Smooth muscle cell (in vitro differentiated cells): ENCODE results near the gene DNAI1. TPM values are rescaled to one million over a fixed set of nuclear protein-coding genes. Genes with fewer than 3 reads are reported as not detected.

Experiments
- DNase-seq: peaks from one replicate; lab custom pipeline; 2025; ENCODE audit not compliant: unreplicated experiment; lab: John Stamatoyannopoulos, UW
- H2AFZ ChIP-seq: fragments of 200-600 bp; sonication (generic); 2 replicates; pipeline ENCODE4 v1.6.0; 2016; ENCODE audit warnings: antibody characterized with exemption, low read depth, mild to moderate bottlenecking
- H3F3A ChIP-seq: fragments of 200-600 bp; sonication (generic); 2 replicates; pipeline ENCODE4 v1.6.0; 2017; ENCODE audit warnings: antibody characterized with exemption, low read depth
- H3K27ac ChIP-seq: fragments of 200-600 bp; sonication (generic); 2 replicates; pipeline ENCODE4 v1.5.1; 2016; ENCODE audit warnings: low read depth, mild to moderate bottlenecking
- H3K27me3 ChIP-seq: fragments of 200-600 bp; sonication (generic); 2 replicates; pipeline ENCODE4 v1.6.1; 2016; ENCODE audit warnings: low read depth, mild to moderate bottlenecking
- H3K36me3 ChIP-seq: fragments of 200-600 bp; sonication (generic); 2 replicates; pipeline ENCODE4 v1.5.1; 2016; ENCODE audit warnings: low read depth
- H3K4me1 ChIP-seq: fragments of 200-600 bp; sonication (generic); 2 replicates; pipeline ENCODE4 v1.5.1; 2016; ENCODE audit warnings: low read depth
- H3K4me2 ChIP-seq: fragments of 200-600 bp; sonication (generic); 2 replicates; pipeline ENCODE4 v1.6.0; 2016; ENCODE audit warnings: mild to moderate bottlenecking
- H3K4me3 ChIP-seq: fragments of 200-600 bp; sonication (generic); 2 replicates; pipeline ENCODE4 v1.5.1; 2016; ENCODE audit warnings: mild to moderate bottlenecking
- H3K79me2 ChIP-seq: fragments of 200-600 bp; sonication (generic); 2 replicates; pipeline ENCODE4 v1.6.0; 2016; ENCODE audit warnings: low read depth, mild to moderate bottlenecking
- H3K9ac ChIP-seq: fragments of 200-600 bp; sonication (generic); 2 replicates; pipeline ENCODE4 v1.6.0; 2016; ENCODE audit warnings: low read depth
- H3K9me3 ChIP-seq: fragments of 200-600 bp; sonication (generic); replicated peaks from 2 replicates; pipeline ENCODE4 v1.5.1; 2016; ENCODE audit warnings: low read depth
- H4K20me1 ChIP-seq: fragments of 200-600 bp; sonication (generic); 2 replicates; pipeline ENCODE4 v1.6.0; 2016; ENCODE audit warnings: low read depth
- CTCF ChIP-seq: fragments of 200-600 bp; sonication (generic); IDR thresholded peaks from 2 replicates; pipeline ENCODE4 v1.5.1; 2017; ENCODE audit warnings: borderline replicate concordance, mild to moderate bottlenecking, antibody characterized with exemption; ENCODE audit not compliant: insufficient read depth, poor library complexity, severe bottlenecking
- WGBS: methylation state at CpG from one replicate; pipeline ENCODE4 v1.1.7; 2016; ENCODE audit warnings: low lambda C conversion rate; 5-methylcytosine and 5-hydroxymethylcytosine counted together
- polyA plus RNA-seq: library from polyadenylated mRNA; unstranded; fragments of >200 nt; fragmentation: Nextera tagmentation; extraction: Ambion mirVana; gene quantifications from 2 replicates; pipeline ENCODE4 v1.2.1, GENCODE V29; 2016
- total RNA-seq: library from RNA; depleted of rRNA; stranded (reverse); fragments of >200 nt; gene quantifications from 2 replicates; pipeline ENCODE4 v1.2.3, GENCODE V29; 2014

Gene DNAI1
- total and polyA plus RNA-seq, 2 experiments from 2014 or later = 0.31 TPM; not detected in 1

- WGBS = 21% methylated on average over 6 of the region's 6 CpGs
Measured at GRCh38 chr9:34413231-34413852, 45.3 kb upstream of the DNAI1 start.

DNA sequence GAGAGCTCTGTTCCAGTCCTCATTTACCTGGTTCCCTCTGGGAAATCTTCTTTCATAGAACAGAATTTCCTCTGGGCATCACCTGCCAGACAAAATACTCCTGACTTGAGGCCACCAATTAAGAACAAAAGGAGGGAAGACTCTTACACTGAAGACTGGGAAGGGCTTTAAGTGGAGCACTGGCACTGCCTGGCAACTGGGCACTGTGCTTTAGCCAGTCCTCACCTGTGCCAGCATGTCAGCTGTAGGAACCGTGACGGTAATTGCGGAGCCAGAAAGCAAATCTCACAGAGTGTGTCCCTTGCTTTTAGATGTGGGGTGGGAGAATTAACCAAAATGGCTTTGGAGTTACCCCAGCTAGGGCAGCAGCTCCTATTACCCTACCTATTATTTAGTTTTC lies 40.9 kb upstream of the DNAI1 start:
- H3K9ac ChIP-seq = no peak overlapping the region
- H3K4me2 ChIP-seq = no peak overlapping the region
- no peak for TF ChIP-seq CTCF
- no peak overlapping the region for H3K4me3 ChIP-seq
- H3K27me3 ChIP-seq = no peaks in the 10 kb centered on the region
- no peaks in the 10 kb centered on the region for H3K4me1 ChIP-seq
- DNase-seq = no peak
- H3K27ac ChIP-seq = no peak overlapping the region
- no peak overlapping the region for H2AFZ ChIP-seq
- no peaks in the 10 kb centered on the region for H3K36me3 ChIP-seq
- no peaks in the 10 kb centered on the region for H3K9me3 ChIP-seq
- H3F3A ChIP-seq = no peaks in the 10 kb centered on the region
- H4K20me1 ChIP-seq = peaks cover 99% of the 10 kb centered on the region
- H3K79me2 ChIP-seq = no peaks in the 10 kb centered on the region
- WGBS = 93% methylated on average over 3 of the region's 3 CpGs

More at GRCh38 chr9:34413231-34413852, 45.3 kb upstream of the DNAI1 start:
- Histone ChIP-seq H3K27me3 (no peaks in the 10 kb centered on the region), H3K9ac (no peak overlapping the region), H3K9me3 (no peaks in the 10 kb centered on the region), H3K36me3 (no peaks in the 10 kb centered on the region), H3K4me3 (no peak overlapping the region), H3K79me2 (no peaks in the 10 kb centered on the region), H3K4me2 (no peak overlapping the region), H3K4me1 (no peaks in the 10 kb centered on the region), H3K27ac (no peak overlapping the region), H3F3A (no peaks in the 10 kb centered on the region), H2AFZ (no peak overlapping the region), H4K20me1 (peaks cover 99% of the 10 kb centered on the region)
- DNase-seq = no peak
- TF ChIP-seq CTCF = no peak

DNA sequence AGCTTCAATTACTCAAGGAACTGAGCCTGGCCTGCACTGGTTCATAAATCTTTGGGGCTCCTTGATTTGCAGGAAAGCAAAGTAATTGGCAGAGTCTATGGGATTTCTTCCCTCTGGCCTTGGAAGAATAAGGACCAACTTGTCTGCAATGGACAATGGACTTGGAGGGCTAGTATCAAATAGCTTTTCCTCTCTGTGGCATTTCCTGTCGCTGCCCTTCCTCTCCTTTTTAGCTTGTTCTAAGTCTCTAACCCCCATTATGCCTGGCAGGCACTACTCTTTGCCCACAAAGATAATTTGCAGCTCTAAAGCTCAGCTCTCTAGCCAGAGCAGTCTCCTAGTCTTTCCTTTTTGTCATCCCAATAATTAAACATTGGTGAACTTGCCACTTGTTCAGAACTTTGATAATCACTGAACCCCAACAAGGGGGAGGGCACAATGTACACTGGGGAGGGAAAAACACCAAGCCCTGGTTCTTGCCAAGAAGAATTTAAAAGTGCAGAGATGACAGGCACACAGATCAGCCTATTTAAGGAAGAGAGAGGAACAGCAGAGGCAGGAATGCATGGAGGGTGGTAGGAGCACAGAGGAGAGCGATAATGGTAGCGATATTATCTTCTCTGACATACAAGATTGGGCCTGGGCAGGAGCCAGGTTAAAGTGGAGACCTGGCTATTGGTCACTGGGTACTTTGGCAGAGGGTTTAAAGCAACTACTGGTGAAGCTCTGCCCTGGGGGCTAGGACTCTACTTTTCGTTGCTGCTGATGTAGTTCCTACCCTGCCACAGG lies 38.7 kb upstream of the DNAI1 start:
- H3K9ac ChIP-seq = no peak overlapping the region
- H3K4me1 ChIP-seq = no peaks in the 10 kb centered on the region
- no peaks in the 10 kb centered on the region for H3F3A ChIP-seq
- H3K9me3 ChIP-seq = no peaks in the 10 kb centered on the region
- H2AFZ ChIP-seq = no peak overlapping the region
- H3K27ac ChIP-seq = no peak overlapping the region
- no peak overlapping the region for H3K4me2 ChIP-seq
- peaks cover 99% of the 10 kb centered on the region for H4K20me1 ChIP-seq
- H3K36me3 ChIP-seq = no peaks in the 10 kb centered on the region
- no peaks in the 10 kb centered on the region for H3K27me3 ChIP-seq
- DNase-seq = no peak
- TF ChIP-seq CTCF = no peak
- H3K79me2 ChIP-seq = no peaks in the 10 kb centered on the region
- WGBS = 79% methylated on average over 4 of the region's 4 CpGs
- no peak overlapping the region for H3K4me3 ChIP-seq
